Measurements from ENCODE around the gene SLC12A4.

Gene SLC12A4

GRCh38 chr16:67993207-67994039 lies 25.0 kb upstream of the SLC12A4 start:
- in situ Hi-C loops (cut with MboI; ENCODE audit: low pct_unique_long_range_greater_than_20kb, low sequenced_read_pairs, unreplicated experiment) = no loop called here
- peak; percentile 89 for DNase-seq (ENCODE audit: low spot score)
- TF ChIP-seq, protein P1, sequence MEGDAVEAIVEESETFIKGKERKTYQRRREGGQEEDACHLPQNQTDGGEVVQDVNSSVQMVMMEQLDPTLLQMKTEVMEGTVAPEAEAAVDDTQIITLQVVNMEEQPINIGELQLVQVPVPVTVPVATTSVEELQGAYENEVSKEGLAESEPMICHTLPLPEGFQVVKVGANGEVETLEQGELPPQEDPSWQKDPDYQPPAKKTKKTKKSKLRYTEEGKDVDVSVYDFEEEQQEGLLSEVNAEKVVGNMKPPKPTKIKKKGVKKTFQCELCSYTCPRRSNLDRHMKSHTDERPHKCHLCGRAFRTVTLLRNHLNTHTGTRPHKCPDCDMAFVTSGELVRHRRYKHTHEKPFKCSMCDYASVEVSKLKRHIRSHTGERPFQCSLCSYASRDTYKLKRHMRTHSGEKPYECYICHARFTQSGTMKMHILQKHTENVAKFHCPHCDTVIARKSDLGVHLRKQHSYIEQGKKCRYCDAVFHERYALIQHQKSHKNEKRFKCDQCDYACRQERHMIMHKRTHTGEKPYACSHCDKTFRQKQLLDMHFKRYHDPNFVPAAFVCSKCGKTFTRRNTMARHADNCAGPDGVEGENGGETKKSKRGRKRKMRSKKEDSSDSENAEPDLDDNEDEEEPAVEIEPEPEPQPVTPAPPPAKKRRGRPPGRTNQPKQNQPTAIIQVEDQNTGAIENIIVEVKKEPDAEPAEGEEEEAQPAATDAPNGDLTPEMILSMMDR (IDR thresholded peaks at IDR 0.05; ENCODE audit: extremely low read depth, insufficient read depth, missing control alignments) = peak; percentile 95

GRCh38 chr16:67992661-67993206 lies 24.3 kb upstream of the SLC12A4 start:
- TF ChIP-seq, protein P1 (IDR thresholded peaks at IDR 0.05; ENCODE audit: extremely low read depth, insufficient read depth, missing control alignments) = no peak
- in situ Hi-C loops (cut with MboI; ENCODE audit: low pct_unique_long_range_greater_than_20kb, low sequenced_read_pairs, unreplicated experiment) = no loop called here
- DNase-seq (ENCODE audit: low spot score) = peak; percentile 22

GRCh38 chr16:67990018-67990386 lies 21.6 kb upstream of the SLC12A4 start:
- TF ChIP-seq, protein P1 (IDR thresholded peaks at IDR 0.05; ENCODE audit: extremely low read depth, insufficient read depth, missing control alignments) = no peak
- in situ Hi-C loops (cut with MboI; ENCODE audit: low pct_unique_long_range_greater_than_20kb, low sequenced_read_pairs, unreplicated experiment) = no loop called here
- no peak for DNase-seq (ENCODE audit: low spot score)

- in situ Hi-C loops (cut with MboI; ENCODE audit: low pct_unique_long_range_greater_than_20kb, low sequenced_read_pairs, unreplicated experiment) = no loop called here
- peak; percentile 59 for DNase-seq (ENCODE audit: low spot score)
- TF ChIP-seq, protein P1 (IDR thresholded peaks at IDR 0.05; ENCODE audit: extremely low read depth, insufficient read depth, missing control alignments) = no peak
Measured at GRCh38 chr16:67989322-67990017, 21.0 kb upstream of the SLC12A4 start.

GRCh38 chr16:67988675-67989074 lies 20.2 kb upstream of the SLC12A4 start:
- TF ChIP-seq, protein P1 (IDR thresholded peaks at IDR 0.05; ENCODE audit: extremely low read depth, insufficient read depth, missing control alignments) = no peak
- in situ Hi-C loops (cut with MboI; ENCODE audit: low pct_unique_long_range_greater_than_20kb, low sequenced_read_pairs, unreplicated experiment) = no loop called here
- DNase-seq (ENCODE audit: low spot score) = no peak

DNA sequence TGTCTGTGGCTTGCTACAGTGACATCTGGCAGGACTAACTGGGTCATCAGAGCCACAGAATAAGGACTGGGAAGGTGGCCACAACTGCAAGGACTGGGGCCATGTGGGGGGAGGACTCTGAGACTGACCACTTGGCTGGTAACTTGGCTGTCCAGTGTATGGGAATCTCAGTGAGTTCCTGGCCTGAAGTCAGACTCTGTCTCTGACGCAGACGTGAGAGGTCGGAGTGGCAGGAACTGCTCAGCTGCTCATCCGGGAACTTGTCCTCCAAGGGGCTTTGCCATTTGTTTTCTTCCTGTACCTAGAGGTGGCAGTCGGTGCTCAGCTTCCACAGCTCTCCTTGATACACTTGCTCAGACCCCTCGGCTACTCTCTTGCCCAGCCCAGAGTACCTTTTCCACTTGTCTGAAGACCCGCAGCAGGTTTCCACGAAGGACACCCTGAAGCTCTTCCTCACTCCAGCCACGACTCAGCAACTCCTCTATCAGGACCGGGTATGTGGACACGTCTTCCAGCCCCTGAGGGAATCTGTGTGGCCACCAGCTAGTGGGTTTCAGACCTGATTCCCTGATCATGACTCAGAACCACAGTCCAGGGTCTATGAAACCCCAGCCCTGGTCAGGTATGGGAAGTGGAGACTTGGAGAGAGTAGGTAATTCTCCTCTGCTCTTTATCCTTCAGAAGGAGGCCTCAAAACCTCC lies 19.2 kb upstream of the SLC12A4 start:
- TF ChIP-seq, protein P1 (IDR thresholded peaks at IDR 0.05; ENCODE audit: extremely low read depth, insufficient read depth, missing control alignments) = no peak
- DNase-seq (ENCODE audit: low spot score) = peak; percentile 2
- in situ Hi-C loops (cut with MboI; ENCODE audit: low pct_unique_long_range_greater_than_20kb, low sequenced_read_pairs, unreplicated experiment) = no loop called here

Measured in GM13977 (cell line).